CD4-positive, alpha-beta memory T cell (primary cell): ENCODE data around the gene AGXT2. TPM values are rescaled to one million over a fixed set of nuclear protein-coding genes. Genes with fewer than 3 reads are reported as not detected.

Source experiments
- CTCF ChIA-PET: fragments of 350-600 bp; sonication (Branson Sonifier 250); formaldehyde crosslinking; loops from one replicate; lab custom pipeline; 2021; ENCODE audit warnings: inconsistent platforms; ENCODE audit not compliant: partially characterized antibody; lab: Charles Lee
- POLR2A ChIA-PET: fragments of 350-600 bp; sonication (Branson Sonifier 250); formaldehyde crosslinking; loops from one replicate; lab custom pipeline; 2021; ENCODE audit not compliant: partially characterized antibody; lab: Charles Lee
- DNase-seq, 5 donors: peaks; one replicate each; pipeline versions ENCODE4 v3.0.0 to v3.0.0-alpha.2; 2020 to 2022; ENCODE audit warnings: mixed read lengths in 1 of 5
- H3K27ac ChIP-seq: one replicate; pipeline ENCODE4 v1.7.0; 2013; ENCODE audit warnings: low read depth, low read length
- H3K27me3 ChIP-seq: 2 replicates; pipeline ENCODE4 v1.7.0; 2013; ENCODE audit warnings: mild to moderate bottlenecking, low read length, moderate library complexity; ENCODE audit not compliant: insufficient read depth
- H3K36me3 ChIP-seq: 2 replicates; pipeline ENCODE4 v1.7.0; 2013; ENCODE audit warnings: mild to moderate bottlenecking, low read length, moderate library complexity; ENCODE audit not compliant: insufficient read depth
- H3K4me1 ChIP-seq: 2 replicates; pipeline ENCODE4 v1.7.0; 2013; ENCODE audit warnings: mild to moderate bottlenecking, low read length, moderate library complexity; ENCODE audit not compliant: insufficient read depth
- H3K4me3 ChIP-seq, 2 donors: one replicate each; pipeline ENCODE4 v1.7.0; 2013; ENCODE audit warnings: low read length in 2 of 2, mild to moderate bottlenecking in 1 of 2
- H3K9me3 ChIP-seq, 2 donors: one replicate each; pipeline ENCODE4 v1.7.0; 2013; ENCODE audit warnings: low read length in 2 of 2, control low read depth in 1 of 2; ENCODE audit not compliant: control insufficient read depth in 1 of 2
- H3K27ac Mint-ChIP-seq, 7 donors: one replicate each; pipeline ENCODE4 v1.8.0; 2020 to 2021; ENCODE audit warnings: mixed read lengths in 7 of 7, mild to moderate bottlenecking in 6 of 7, inconsistent platforms in 3 of 7, moderate library complexity in 3 of 7
- H3K27me3 Mint-ChIP-seq, 2 donors: one replicate each; pipeline ENCODE4 v1.8.0; 2020 to 2021; ENCODE audit warnings: mixed read lengths in 2 of 2
- H3K36me3 Mint-ChIP-seq, 2 donors: one replicate each; pipeline ENCODE4 v1.8.0; 2020 to 2021; ENCODE audit warnings: mixed read lengths in 2 of 2, inconsistent platforms in 1 of 2, mild to moderate bottlenecking in 1 of 2
- H3K4me1 Mint-ChIP-seq, 4 donors: one replicate each; pipeline ENCODE4 v1.8.0; 2020 to 2021; ENCODE audit warnings: mixed read lengths in 4 of 4, mild to moderate bottlenecking in 1 of 4
- H3K4me3 Mint-ChIP-seq, 8 donors: one replicate each; pipeline ENCODE4 v1.8.0; 2020 to 2021; ENCODE audit warnings: mixed read lengths in 8 of 8, mild to moderate bottlenecking in 7 of 8, moderate library complexity in 6 of 8, inconsistent platforms in 3 of 8
- H3K9me3 Mint-ChIP-seq, 8 donors: one replicate each; pipeline ENCODE4 v1.8.0; 2020 to 2021; ENCODE audit warnings: mixed read lengths in 8 of 8, mild to moderate bottlenecking in 5 of 8, inconsistent platforms in 3 of 8, moderate library complexity in 1 of 8
- intact Hi-C: fragments of 100-400 bp; cut with micrococcal nuclease; formaldehyde crosslinking; loops from one replicate; pipeline ENCODE4 v1.15.1; 2023
- polyA plus RNA-seq, 2 donors: library from polyadenylated mRNA; unstranded; fragments of 300-500 nt; fragmentation: Illumina TruSeq; gene quantifications; one replicate each; pipeline ENCODE4 v1.2.3, GENCODE V29; 2021
- total RNA-seq, 2 experiments: library from RNA; stranded (reverse); gene quantifications; one replicate each; pipeline ENCODE4 v1.2.3, GENCODE V29; 2021

The AGXT2 gene
- total and polyA plus RNA-seq, 4 experiments from 2014 or later, result not detected

DNA sequence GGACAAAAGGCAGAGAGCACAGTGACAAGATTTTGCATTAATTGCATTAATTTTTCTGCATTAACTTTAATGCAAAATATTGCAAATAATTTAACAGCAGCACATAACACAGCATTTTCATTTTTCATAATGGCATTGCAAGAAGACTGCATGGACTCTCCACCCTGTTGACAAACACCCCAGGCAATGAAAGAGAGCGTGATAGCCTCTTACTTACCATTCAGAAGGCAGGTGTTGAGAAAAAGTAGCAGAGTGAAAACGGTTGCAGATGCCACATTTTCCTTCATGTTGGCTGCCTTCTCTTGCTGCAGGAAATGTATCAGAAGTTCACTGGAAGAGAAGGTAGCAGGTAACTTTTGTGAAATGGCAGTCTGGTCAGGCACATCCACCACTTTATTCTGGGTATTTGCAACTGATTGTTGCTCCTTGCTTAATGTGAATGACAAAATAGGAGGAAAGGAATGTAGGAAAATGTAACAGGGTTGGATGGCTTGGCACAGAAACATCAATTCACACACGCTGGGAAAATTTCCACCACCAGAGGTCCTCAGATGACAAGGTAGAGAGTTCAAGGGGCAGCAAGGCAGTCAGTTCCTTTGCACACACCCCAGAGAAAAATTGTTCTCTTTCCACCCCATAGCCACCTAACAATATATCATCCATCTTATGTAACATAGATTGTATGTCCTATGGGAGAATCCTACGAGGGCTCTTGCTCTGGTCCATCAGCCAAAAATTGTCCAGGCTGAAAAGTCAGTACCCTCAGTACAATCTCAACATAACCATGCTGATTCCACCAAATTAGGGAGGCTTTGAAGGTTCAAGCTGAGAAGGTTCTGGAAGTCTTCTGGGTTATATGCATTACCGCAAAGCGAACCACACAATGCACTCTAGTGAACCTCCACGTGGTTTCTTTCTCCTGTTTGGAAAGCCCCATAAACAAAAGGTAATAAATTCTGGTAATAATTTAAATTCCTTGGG lies 41.9 kb upstream of the AGXT2 start:
- intact Hi-C loops, result loop anchor here (1.0 to 10.0 kb wide), 5 partner anchors 94 to 685 kb away; partner anchors contain the start of gene SPEF2
- Mint-ChIP-seq H3K27me3 (peaks cover 4 to 5% of the 10 kb centered on the region in 2 donors), H3K9me3 (no peaks in the 10 kb centered on the region), H3K4me3 (no peak overlapping the region), H3K4me1 (no peaks in the 10 kb centered on the region), H3K36me3 (no peaks in the 10 kb centered on the region), H3K27ac (peak overlapping the region in 1 of 7 donors; percentile 32)
- H3K36me3 ChIP-seq, result no peaks in the 10 kb centered on the region
- no peak overlapping the region for H3K27ac ChIP-seq
- ChIA-PET CTCF (interaction anchor here (7.6 kb wide), 1 partner anchor 836 kb away, joined by 121 read pairs; no protein-coding TSS in a partner anchor), POLR2A (no interaction called here)
- H3K4me3 ChIP-seq, result no peak overlapping the region
- H3K9me3 ChIP-seq, result no peaks in the 10 kb centered on the region
- DNase-seq, result peak; percentile 44 to 53 (median 46)
- no peaks in the 10 kb centered on the region for H3K4me1 ChIP-seq
- H3K27me3 ChIP-seq, result no peaks in the 10 kb centered on the region

DNA sequence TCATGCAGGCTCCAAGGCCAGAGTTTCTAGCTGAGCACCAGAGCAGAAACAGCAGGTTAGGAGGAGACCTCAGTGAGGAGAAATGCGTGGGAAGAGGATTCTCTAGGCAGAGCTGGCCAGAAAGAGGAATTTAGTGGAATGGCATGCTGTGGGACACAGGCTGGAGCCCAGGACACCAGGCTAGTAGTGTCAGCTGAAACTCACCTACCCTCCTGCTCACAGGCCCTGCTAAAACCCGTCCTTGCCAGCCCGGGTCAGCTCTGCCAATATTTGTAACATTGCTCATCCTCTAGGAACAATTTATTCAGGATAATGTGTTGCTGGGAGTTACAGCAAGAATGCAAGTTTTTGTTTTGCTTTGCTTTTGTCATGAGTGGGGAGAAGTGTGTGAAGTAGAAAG lies 40.2 kb upstream of the AGXT2 start:
- ChIA-PET CTCF (interaction anchor here (0.7 to 7.6 kb wide), 4 partner anchors 84 to 838 kb away, joined by 3 to 121 read pairs (median 6); no protein-coding TSS in a partner anchor), POLR2A (no interaction called here)
- H3K4me3 Mint-ChIP-seq, result no peak overlapping the region

DNA sequence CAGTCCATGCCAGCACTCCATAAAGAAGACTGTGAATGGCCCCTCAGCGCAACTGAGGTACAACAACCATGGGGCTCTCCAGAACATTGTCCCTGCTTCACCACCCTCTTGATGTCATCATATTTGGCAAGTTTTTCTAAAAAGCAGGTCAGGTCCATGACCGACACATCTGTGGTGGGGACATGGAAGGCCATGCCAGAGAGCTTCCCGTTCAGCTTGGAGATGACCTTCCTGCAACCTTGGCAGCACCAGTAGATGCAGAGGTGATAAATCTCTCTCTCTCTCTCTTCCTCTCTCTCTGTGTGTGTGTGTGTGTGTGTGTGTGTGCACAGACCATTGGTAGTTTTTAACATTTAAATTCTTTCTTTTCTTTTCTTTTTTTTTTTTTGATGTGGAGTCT lies 35.4 kb upstream of the AGXT2 start:
- POLR2A ChIA-PET, result no interaction called here
- no peaks in the 10 kb centered on the region for H3K36me3 ChIP-seq
- Mint-ChIP-seq H3K27me3 (peaks cover under 1 to 14% of the 10 kb centered on the region in 2 donors), H3K36me3 (no peaks in the 10 kb centered on the region), H3K9me3 (peaks cover 0 to 3% (median 0%) of the 10 kb centered on the region in 8 donors), H3K4me3 (no peak overlapping the region), H3K27ac (no peak overlapping the region), H3K4me1 (no peaks in the 10 kb centered on the region)
- no peak overlapping the region for H3K27ac ChIP-seq
- intact Hi-C loops, result loop anchor here (10.0 kb wide), 2 partner anchors 532 to 692 kb away; partner anchors contain the start of gene SPEF2
- CTCF ChIA-PET, result no interaction called here
- H3K4me3 ChIP-seq, result no peak overlapping the region
- no peaks in the 10 kb centered on the region for H3K4me1 ChIP-seq
- no peaks in the 10 kb centered on the region for H3K9me3 ChIP-seq
- no peak for DNase-seq
- no peaks in the 10 kb centered on the region for H3K27me3 ChIP-seq

More for the DNA sequence above, 40.2 kb upstream of the AGXT2 start:
- no peak overlapping the region for H3K4me3 ChIP-seq
- Mint-ChIP-seq H3K9me3 (no peaks in the 10 kb centered on the region), H3K27ac (no peak overlapping the region), H3K36me3 (no peaks in the 10 kb centered on the region), H3K4me1 (no peaks in the 10 kb centered on the region), H3K27me3 (peaks cover 4 to 9% of the 10 kb centered on the region in 2 donors)
- no peaks in the 10 kb centered on the region for H3K36me3 ChIP-seq
- no peaks in the 10 kb centered on the region for H3K4me1 ChIP-seq
- H3K9me3 ChIP-seq, result no peaks in the 10 kb centered on the region
- no peak overlapping the region for H3K27ac ChIP-seq
- DNase-seq, result no peak
- H3K27me3 ChIP-seq, result no peaks in the 10 kb centered on the region
- intact Hi-C loops, result loop anchor here (2.0 to 10.0 kb wide), 3 partner anchors 527 to 687 kb away; partner anchors contain the start of gene SPEF2

DNA sequence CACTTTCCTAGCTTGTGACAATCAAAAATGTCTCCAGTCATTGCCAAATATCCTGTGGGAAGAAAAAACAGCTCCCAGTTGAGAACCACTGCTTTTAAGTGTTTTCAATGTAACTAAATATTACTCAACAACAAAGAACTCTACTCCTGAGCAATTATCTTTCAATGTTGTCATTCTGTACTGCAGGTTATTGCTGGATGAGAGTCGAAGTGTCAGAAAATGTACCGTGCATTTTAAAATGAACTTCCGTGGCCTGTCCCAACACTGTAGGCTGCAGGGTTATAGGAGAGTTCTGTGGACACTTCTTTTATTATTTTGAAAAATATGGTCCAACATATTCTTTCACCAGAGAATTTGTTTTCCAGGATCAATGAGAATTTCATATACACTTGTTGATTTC lies 34.8 kb upstream of the AGXT2 start:
- Mint-ChIP-seq H3K4me1 (no peaks in the 10 kb centered on the region), H3K4me3 (no peak overlapping the region), H3K36me3 (no peaks in the 10 kb centered on the region), H3K9me3 (peaks cover 0 to 3% (median 0%) of the 10 kb centered on the region in 8 donors), H3K27ac (no peak overlapping the region), H3K27me3 (peaks cover 0 to 14% of the 10 kb centered on the region in 2 donors)
- DNase-seq, result no peak
- ChIA-PET POLR2A (no interaction called here), CTCF (no interaction called here)
- no peaks in the 10 kb centered on the region for H3K4me1 ChIP-seq
- no peak overlapping the region for H3K4me3 ChIP-seq
- H3K36me3 ChIP-seq, result no peaks in the 10 kb centered on the region
- intact Hi-C loops, result loop anchor here (10.0 kb wide), 2 partner anchors 532 to 692 kb away; partner anchors contain the start of gene SPEF2
- H3K27me3 ChIP-seq, result no peaks in the 10 kb centered on the region
- H3K27ac ChIP-seq, result no peak overlapping the region
- H3K9me3 ChIP-seq, result no peaks in the 10 kb centered on the region

DNA sequence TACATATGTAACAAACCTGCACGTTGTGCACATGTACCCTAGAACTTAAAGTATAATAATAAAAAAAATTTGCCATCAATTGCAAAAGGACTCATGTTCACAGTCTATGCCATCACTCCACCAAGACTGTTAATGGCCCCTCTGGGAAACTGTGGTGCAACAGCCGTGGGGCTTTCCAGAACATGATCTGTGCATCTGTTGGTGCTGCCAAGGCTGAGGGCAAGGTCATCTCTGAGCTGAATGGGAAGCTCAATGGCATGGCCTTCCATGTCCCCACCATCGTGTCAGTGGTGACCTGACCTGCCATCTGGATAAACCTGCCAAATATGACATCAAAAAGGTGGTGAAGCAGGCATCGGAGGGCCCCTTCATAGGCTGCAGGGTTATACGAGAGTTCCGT lies 33.4 kb upstream of the AGXT2 start:
- Mint-ChIP-seq H3K27ac (no peak overlapping the region), H3K4me1 (no peaks in the 10 kb centered on the region), H3K36me3 (no peaks in the 10 kb centered on the region), H3K9me3 (peaks cover 0 to 6% (median 0%) of the 10 kb centered on the region in 8 donors), H3K27me3 (peaks cover 2 to 19% of the 10 kb centered on the region in 2 donors), H3K4me3 (no peak overlapping the region)
- Histone ChIP-seq H3K27me3 (no peaks in the 10 kb centered on the region), H3K27ac (no peak overlapping the region), H3K36me3 (no peaks in the 10 kb centered on the region), H3K9me3 (no peaks in the 10 kb centered on the region), H3K4me1 (no peaks in the 10 kb centered on the region), H3K4me3 (no peak overlapping the region)
- DNase-seq, result no peak
- intact Hi-C loops, result loop anchor here (10.0 kb wide), 2 partner anchors 534 to 694 kb away; partner anchors contain the start of gene SPEF2
- ChIA-PET CTCF (no interaction called here), POLR2A (no interaction called here)

DNA sequence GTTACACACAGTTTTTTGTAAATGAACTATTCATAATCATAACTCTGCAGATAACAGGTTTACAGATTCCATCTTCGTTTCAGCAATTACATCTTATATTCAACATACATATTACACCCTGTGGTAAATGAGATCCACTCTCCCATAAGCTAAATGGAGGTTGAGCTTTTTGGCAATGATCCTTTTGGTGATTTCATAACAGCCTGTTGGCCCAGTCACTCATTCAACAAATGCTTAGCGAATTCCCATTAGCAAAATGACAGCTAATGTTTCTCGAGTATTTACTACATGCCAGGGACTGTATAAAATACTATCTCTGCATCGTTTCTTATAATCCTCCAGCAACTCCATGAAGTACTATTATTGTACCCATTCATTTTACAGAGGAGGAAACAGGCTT lies 25.4 kb upstream of the AGXT2 start:
- Histone ChIP-seq H3K27ac (no peak overlapping the region), H3K4me3 (no peak overlapping the region), H3K9me3 (no peaks in the 10 kb centered on the region), H3K27me3 (no peaks in the 10 kb centered on the region), H3K36me3 (no peaks in the 10 kb centered on the region), H3K4me1 (no peaks in the 10 kb centered on the region)
- intact Hi-C loops, result no loop called here
- DNase-seq, result no peak
- H3K4me1 Mint-ChIP-seq, result no peaks in the 10 kb centered on the region
- H3K36me3 Mint-ChIP-seq, result no peaks in the 10 kb centered on the region
- CTCF ChIA-PET, result no interaction called here
- H3K4me3 Mint-ChIP-seq, result no peak overlapping the region
- peaks cover 4 to 30% of the 10 kb centered on the region in 2 donors for H3K27me3 Mint-ChIP-seq
- POLR2A ChIA-PET, result no interaction called here
- peaks cover 0 to 7% (median 4%) of the 10 kb centered on the region in 8 donors for H3K9me3 Mint-ChIP-seq
- no peak overlapping the region for H3K27ac Mint-ChIP-seq

DNA sequence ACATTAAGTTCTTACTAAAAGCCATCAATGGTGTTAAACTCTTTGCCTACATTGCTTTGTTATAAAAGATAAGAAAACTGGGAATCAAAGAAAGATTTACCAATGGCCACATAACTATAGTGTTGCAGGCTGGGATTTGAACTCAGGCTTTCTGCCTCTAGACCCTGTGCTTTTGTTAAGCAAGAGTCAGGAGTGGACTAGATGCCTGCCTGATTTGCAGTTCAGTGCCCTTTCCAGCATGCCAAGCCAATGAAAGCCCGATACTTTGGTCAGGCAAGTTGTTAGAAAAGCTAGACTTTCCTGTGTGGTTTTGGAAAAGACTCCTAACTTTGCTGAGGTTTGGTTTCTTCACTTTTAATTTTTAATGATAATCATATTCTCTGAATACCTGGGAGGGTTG lies 21.4 kb upstream of the AGXT2 start:
- Mint-ChIP-seq H3K27me3 (peaks cover 9 to 19% of the 10 kb centered on the region in 2 donors), H3K9me3 (peaks cover 0 to 6% (median 1%) of the 10 kb centered on the region in 8 donors)

More for the DNA sequence above, 21.4 kb upstream of the AGXT2 start:
- ChIA-PET POLR2A (no interaction called here), CTCF (no interaction called here)
- H3K36me3 Mint-ChIP-seq, result no peaks in the 10 kb centered on the region
- H3K4me3 Mint-ChIP-seq, result no peak overlapping the region
- no peaks in the 10 kb centered on the region for H3K9me3 ChIP-seq
- intact Hi-C loops, result no loop called here
- H3K4me1 ChIP-seq, result no peaks in the 10 kb centered on the region
- H3K27ac ChIP-seq, result no peak overlapping the region
- no peaks in the 10 kb centered on the region for H3K36me3 ChIP-seq
- no peak overlapping the region for H3K4me3 ChIP-seq
- H3K27ac Mint-ChIP-seq, result no peak overlapping the region
- DNase-seq, result no peak
- H3K4me1 Mint-ChIP-seq, result no peaks in the 10 kb centered on the region
- no peaks in the 10 kb centered on the region for H3K27me3 ChIP-seq
